ENCODE measurements around the gene RIC8B. TPM values are rescaled to one million over a fixed set of nuclear protein-coding genes. Genes with fewer than 3 reads are reported as not detected.

Gene RIC8B
- polyA plus RNA-seq, 1 donor (not counting 4 experiments of a cell fraction or from before 2014, with no cell fraction given), result 6.8 TPM

DNA sequence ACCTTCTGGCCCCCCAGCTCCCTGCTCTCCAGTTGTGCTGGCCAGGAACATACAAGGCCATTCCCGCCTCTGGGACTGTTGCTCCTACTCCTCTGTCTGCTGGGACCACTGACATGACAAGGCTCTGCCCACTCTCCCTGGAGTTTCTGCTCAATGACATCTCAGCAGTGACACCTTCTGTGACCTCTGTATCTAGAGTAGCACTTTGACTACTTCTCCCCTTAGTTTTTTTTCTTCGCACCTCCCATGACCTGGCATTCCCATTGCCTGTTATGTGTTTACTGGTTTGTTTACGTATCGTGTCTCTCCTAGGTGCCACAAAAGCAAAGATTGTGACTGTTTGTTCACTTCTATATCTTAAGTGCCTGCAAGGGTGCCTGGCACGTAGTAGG lies 141.1 kb downstream of the RIC8B start:
- Histone ChIP-seq H3K27ac (ENCODE audit: control insufficient read depth, insufficient read depth, low read length) (no peak overlapping the region), H3K9ac (ENCODE audit: control insufficient read depth, extremely low read depth, insufficient read depth, low read length) (no peak overlapping the region), H3K4me3 (ENCODE audit: control insufficient read depth in 2 of 3, extremely low read depth in 1 of 3, insufficient read depth in 2 of 3, low read depth in 1 of 3, low read length in 3 of 3) (no peak overlapping the region), H3K9me3 (ENCODE audit: control insufficient read depth, low read depth, low read length) (no peaks in the 10 kb centered on the region), H3K27me3 (ENCODE audit: control insufficient read depth, extremely low read depth, insufficient read depth, low read length) (no peaks in the 10 kb centered on the region), H4K20me1 (ENCODE audit: control insufficient read depth, extremely low read depth, insufficient read depth, low read length) (no peaks in the 10 kb centered on the region), H3K4me1 (ENCODE audit: control insufficient read depth, extremely low read depth, insufficient read depth, low read length) (no peaks in the 10 kb centered on the region), H3K9me1 (ENCODE audit: control insufficient read depth, extremely low read depth, insufficient read depth, low read length) (no peaks in the 10 kb centered on the region), H3K36me3 (ENCODE audit: control insufficient read depth in 2 of 2, extremely low read depth in 1 of 2, insufficient read depth in 2 of 2, low read length in 2 of 2) (no peaks in the 10 kb centered on the region), H2AFZ (ENCODE audit: control insufficient read depth, low read length) (no peak overlapping the region), H3K4me2 (ENCODE audit: control insufficient read depth, extremely low read depth, insufficient read depth, low read depth, low read length) (no peak overlapping the region), H3K79me2 (ENCODE audit: control insufficient read depth, insufficient read depth, low read length) (no peaks in the 10 kb centered on the region)
- dilution Hi-C loops (cut with MboI; ENCODE audit: extremely low pct_ligation_motif_present, low sequenced_read_pairs), result no loop called here
- FAIRE-seq, result no peak
- no peak for DNase-seq (ENCODE audit: low read depth, low spot score)
- TF ChIP-seq EZH2 (IDR thresholded peaks at IDR 0.05; ENCODE audit: low read length) (no peak), CTCF (optimal IDR thresholded peaks at IDR 0.05 in 1 of 3, IDR thresholded peaks at IDR 0.05 in 1 of 3, conservative IDR thresholded peaks at IDR 0.05 in 1 of 3; ENCODE audit: extremely low read depth in 1 of 3, insufficient read depth in 2 of 3, low read length in 3 of 3) (no peak)

DNA sequence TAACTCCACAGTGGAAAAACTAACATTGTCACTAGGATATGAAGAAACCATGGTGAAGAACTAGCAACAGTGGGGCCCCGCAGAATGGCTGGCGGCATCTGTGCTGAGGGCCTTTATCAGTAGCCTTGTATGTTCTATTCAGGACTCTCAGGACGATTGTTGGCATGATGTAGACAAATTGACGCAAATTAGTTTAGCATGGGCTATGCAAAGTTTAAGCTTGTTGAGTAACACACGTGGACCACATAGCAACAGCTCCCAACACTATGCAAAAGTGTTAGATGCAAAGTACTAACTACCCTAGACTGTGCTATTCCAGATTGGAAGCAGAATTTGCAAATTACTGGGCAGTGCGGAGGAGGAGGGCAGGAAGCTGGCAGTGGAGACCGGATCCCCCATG lies 143.0 kb downstream of the RIC8B start:
- Histone ChIP-seq H2AFZ (ENCODE audit: control insufficient read depth, low read length) (no peak overlapping the region), H3K9me1 (ENCODE audit: control insufficient read depth, extremely low read depth, insufficient read depth, low read length) (no peaks in the 10 kb centered on the region), H3K27me3 (ENCODE audit: control insufficient read depth, extremely low read depth, insufficient read depth, low read length) (no peaks in the 10 kb centered on the region), H3K79me2 (ENCODE audit: control insufficient read depth, insufficient read depth, low read length) (no peaks in the 10 kb centered on the region), H3K36me3 (ENCODE audit: control insufficient read depth in 2 of 2, extremely low read depth in 1 of 2, insufficient read depth in 2 of 2, low read length in 2 of 2) (no peaks in the 10 kb centered on the region), H4K20me1 (ENCODE audit: control insufficient read depth, extremely low read depth, insufficient read depth, low read length) (no peaks in the 10 kb centered on the region), H3K9ac (ENCODE audit: control insufficient read depth, extremely low read depth, insufficient read depth, low read length) (no peak overlapping the region), H3K4me1 (ENCODE audit: control insufficient read depth, extremely low read depth, insufficient read depth, low read length) (no peaks in the 10 kb centered on the region), H3K9me3 (ENCODE audit: control insufficient read depth, low read depth, low read length) (no peaks in the 10 kb centered on the region), H3K27ac (ENCODE audit: control insufficient read depth, insufficient read depth, low read length) (no peak overlapping the region), H3K4me2 (ENCODE audit: control insufficient read depth, extremely low read depth, insufficient read depth, low read depth, low read length) (no peak overlapping the region), H3K4me3 (ENCODE audit: control insufficient read depth in 2 of 3, extremely low read depth in 1 of 3, insufficient read depth in 2 of 3, low read depth in 1 of 3, low read length in 3 of 3) (no peak overlapping the region)
- FAIRE-seq (no peak), DNase-seq (ENCODE audit: low read depth, low spot score) (no peak)
- dilution Hi-C loops (cut with MboI; ENCODE audit: extremely low pct_ligation_motif_present, low sequenced_read_pairs), result no loop called here
- TF ChIP-seq CTCF (optimal IDR thresholded peaks at IDR 0.05 in 1 of 3, IDR thresholded peaks at IDR 0.05 in 1 of 3, conservative IDR thresholded peaks at IDR 0.05 in 1 of 3; ENCODE audit: extremely low read depth in 1 of 3, insufficient read depth in 2 of 3, low read length in 3 of 3), result no peak
- no peak for TF ChIP-seq EZH2 (IDR thresholded peaks at IDR 0.05; ENCODE audit: low read length)

Data from keratinocyte (primary cell).